Central memory CD4-positive, alpha-beta T cell (primary cell): ENCODE results near the gene ITGBL1.

Experiments
- DNase-seq: peaks from one replicate; pipeline ENCODE4 v3.0.0; 2022

Gene ITGBL1

GRCh38 chr13:101570410-101570809 is 117.9 kb downstream of the ITGBL1 start:
- DNase-seq = no peak

GRCh38 chr13:101572456-101572855 is 120.0 kb downstream of the ITGBL1 start:
- DNase-seq = no peak

- DNase-seq = no peak
These were observed 123.1 kb downstream of the ITGBL1 start for GRCh38 chr13:101575581-101575980.

- DNase-seq = no peak
These were observed 124.0 kb downstream of the ITGBL1 start for GRCh38 chr13:101576455-101576854.

- no peak for DNase-seq
These were observed 124.5 kb downstream of the ITGBL1 start for GRCh38 chr13:101576977-101577376.

- DNase-seq = no peak
These were observed 126.9 kb downstream of the ITGBL1 start for GRCh38 chr13:101579281-101579802.

- no peak for DNase-seq
These were observed 131.9 kb downstream of the ITGBL1 start for GRCh38 chr13:101584331-101584730.

- DNase-seq = no peak
These were observed 138.0 kb downstream of the ITGBL1 start for GRCh38 chr13:101590479-101590878.

- no peak for DNase-seq
These were observed 142.5 kb downstream of the ITGBL1 start for GRCh38 chr13:101594936-101595335.

GRCh38 chr13:101596803-101597202 is 144.3 kb downstream of the ITGBL1 start:
- no peak for DNase-seq

- DNase-seq = no peak
These were observed 159.3 kb downstream of the ITGBL1 start for GRCh38 chr13:101611491-101612475.

- no peak for DNase-seq
These were observed 160.3 kb downstream of the ITGBL1 start for GRCh38 chr13:101612735-101613134.

GRCh38 chr13:101614491-101614890 is 162.0 kb downstream of the ITGBL1 start:
- no peak for DNase-seq

- DNase-seq = peak; percentile 49
These were observed 166.1 kb downstream of the ITGBL1 start for GRCh38 chr13:101618440-101619187.

GRCh38 chr13:101621099-101621498 is 168.6 kb downstream of the ITGBL1 start:
- no peak for DNase-seq

GRCh38 chr13:101623470-101624209 is 171.2 kb downstream of the ITGBL1 start:
- DNase-seq = no peak

GRCh38 chr13:101624210-101624922 is 171.9 kb downstream of the ITGBL1 start:
- DNase-seq = no peak

- DNase-seq = no peak
These were observed 172.5 kb downstream of the ITGBL1 start for GRCh38 chr13:101624981-101625380.

- peak; percentile 42 for DNase-seq
These were observed 174.6 kb downstream of the ITGBL1 start for GRCh38 chr13:101626925-101627555.

GRCh38 chr13:101627556-101627943 is 175.1 kb downstream of the ITGBL1 start:
- DNase-seq = no peak

GRCh38 chr13:101628900-101629299 is 176.4 kb downstream of the ITGBL1 start:
- DNase-seq = no peak

GRCh38 chr13:101631395-101631794 is 178.9 kb downstream of the ITGBL1 start:
- DNase-seq = no peak
